ENCODE results near the gene TMEM203.

Gene TMEM203

GRCh38 chr9:137193771-137194170 lies 11.7 kb downstream of the TMEM203 start:
- no peak for DNase-seq

- no peak for DNase-seq
These were observed 12.6 kb downstream of the TMEM203 start for GRCh38 chr9:137192859-137193258.

DNA sequence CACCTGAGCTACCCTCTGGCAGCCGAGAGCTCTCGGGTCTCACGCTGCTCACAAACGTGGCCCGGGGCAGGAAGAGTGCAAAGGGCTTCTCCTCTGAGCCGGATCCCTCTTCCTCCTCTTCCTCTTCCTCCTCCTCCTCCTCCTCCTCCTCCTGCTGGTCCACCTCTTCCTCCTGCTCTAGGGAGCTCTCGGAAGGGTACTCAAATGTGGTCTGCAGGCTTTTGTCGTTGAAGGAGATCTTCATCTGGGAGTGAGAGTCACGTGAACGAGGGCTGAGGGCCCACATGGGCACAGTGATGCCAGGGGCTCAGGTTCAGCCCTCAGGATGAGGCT lies 13.0 kb downstream of the TMEM203 start:
- DNase-seq = no peak

DNA sequence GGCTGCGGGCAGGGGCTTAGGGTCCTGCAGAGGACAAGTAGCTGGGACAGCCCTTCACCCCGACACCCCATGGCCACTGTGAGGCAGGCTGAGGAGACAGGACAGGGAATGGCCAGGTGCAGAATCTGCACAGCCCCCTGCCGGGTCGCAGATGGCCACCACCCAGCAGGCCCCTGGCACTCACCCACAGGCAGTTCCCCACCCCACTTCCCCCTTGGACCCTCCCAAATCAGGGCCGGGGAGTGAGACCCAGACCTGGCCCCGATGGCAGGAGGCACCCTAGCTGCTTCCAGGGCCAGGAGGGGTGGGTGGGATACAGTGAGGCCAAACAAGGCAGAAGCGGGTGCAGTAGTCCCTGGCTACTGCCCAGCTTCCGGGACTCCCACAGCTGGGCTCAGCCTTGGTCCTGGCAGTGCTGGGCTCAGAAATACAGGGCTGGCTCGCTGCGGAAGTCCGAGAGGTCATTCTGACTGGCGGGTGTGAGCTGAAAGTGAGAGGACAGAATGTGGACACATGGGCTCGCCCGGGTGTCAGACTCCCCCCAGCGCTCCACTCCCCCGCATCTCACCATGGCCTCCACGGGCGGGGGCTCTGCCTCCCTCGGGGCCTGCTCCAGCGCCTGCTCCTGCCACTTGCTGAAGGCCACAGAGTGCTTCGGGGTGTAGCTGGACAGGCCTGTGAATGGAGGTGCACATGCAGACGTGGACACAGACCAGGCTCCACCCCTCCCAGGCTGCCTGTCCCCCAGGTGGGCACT lies 13.6 kb downstream of the TMEM203 start:
- no peak for DNase-seq

GRCh38 chr9:137191245-137191644 lies 14.2 kb downstream of the TMEM203 start:
- no peak for DNase-seq

DNA sequence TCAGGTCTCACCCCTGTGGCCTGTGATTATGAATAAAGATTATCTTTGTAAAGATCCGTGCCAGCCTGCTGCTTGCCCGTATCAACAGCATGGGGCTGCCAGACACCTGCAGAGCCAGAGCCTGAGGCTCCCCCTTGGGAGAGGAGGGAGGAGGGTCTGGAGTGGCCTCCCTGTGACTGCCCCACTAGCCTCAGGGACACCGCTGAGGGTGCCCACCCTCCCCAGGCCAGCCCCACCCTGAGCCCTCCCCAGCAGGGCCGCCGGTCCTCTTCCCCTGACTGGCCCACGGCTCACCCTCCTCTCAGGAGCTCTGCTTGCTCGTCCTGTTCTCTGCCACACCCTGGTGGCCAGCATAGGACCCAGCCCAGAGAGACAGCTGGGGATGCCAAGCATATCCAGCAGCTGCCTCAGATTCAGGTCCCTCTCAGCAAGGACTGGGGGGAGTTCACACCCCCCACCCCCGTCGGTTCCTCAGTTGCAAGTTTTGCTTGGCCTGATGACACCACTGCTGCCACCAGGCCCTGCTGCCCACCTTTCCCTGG lies 15.1 kb downstream of the TMEM203 start:
- DNase-seq = no peak

DNA sequence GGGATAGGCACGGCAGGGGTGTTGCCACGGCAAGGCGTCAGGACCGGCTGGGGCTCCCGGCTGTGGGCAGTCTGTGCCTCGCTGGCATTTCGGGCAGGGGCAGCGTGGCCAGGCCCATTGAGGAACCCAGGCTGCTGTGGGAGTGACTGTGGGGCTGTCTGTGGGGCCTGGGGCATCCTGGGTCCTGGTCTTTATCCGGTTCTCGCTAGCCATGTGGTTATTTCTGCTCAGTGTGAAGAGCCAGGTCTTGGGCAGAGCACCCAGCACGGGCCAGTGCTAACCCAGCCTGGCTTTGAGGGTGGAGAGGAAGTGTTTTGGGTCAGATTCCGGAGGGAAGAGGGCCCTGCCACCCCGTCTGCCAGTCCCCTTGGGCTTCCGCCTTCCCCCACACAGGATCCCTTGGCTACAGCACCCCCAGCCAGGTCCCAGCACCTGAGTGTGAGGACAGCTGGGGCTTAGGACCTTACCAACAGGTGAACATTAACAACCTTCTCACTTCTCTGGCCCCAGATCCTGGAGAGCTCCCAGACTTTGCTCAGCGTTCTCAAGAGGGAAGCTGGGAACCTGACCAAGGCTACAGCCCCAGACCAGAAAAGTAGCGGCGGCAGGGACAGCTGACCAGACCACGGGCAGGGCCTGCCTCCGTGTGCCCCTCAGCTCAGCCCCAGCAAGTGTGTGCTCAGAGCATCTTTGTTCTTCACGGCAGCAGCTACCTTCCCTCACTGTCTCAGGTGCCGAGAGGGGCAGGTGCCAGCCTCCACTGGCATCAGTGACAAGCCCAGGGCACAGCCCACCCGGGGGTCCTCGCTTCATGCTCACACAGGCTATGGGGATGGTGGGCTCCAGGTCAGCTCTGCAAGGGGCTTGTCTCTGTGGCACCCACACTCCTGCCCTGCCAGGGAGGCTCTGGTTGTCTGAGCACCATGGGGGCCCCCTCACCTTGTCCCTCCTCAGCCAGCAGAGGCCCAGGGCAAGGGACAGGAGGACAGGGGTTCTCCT lies 15.9 kb downstream of the TMEM203 start:
- no peak for DNase-seq

GRCh38 chr9:137188490-137189296 lies 16.8 kb downstream of the TMEM203 start, which contains the start of the genes ANAPC2 and SSNA1:
Gene ANAPC2, minus strand, starts transcription at chr9:137188560. Its CDS starts 28 bp downstream, at chr9:137188532.
Gene SSNA1, plus strand, starts transcription at chr9:137188676. Its CDS starts 51 bp downstream, at chr9:137188727.
- peak; percentile 79 for DNase-seq

GRCh38 chr9:137188086-137188489 lies 17.4 kb downstream of the TMEM203 start:
- DNase-seq = no peak

- DNase-seq = no peak
These were observed 18.1 kb downstream of the TMEM203 start for GRCh38 chr9:137187386-137187785.

GRCh38 chr9:137186385-137186784 lies 19.1 kb downstream of the TMEM203 start:
- no peak for DNase-seq

GRCh38 chr9:137185921-137186320 lies 19.5 kb downstream of the TMEM203 start:
- DNase-seq = no peak

DNA sequence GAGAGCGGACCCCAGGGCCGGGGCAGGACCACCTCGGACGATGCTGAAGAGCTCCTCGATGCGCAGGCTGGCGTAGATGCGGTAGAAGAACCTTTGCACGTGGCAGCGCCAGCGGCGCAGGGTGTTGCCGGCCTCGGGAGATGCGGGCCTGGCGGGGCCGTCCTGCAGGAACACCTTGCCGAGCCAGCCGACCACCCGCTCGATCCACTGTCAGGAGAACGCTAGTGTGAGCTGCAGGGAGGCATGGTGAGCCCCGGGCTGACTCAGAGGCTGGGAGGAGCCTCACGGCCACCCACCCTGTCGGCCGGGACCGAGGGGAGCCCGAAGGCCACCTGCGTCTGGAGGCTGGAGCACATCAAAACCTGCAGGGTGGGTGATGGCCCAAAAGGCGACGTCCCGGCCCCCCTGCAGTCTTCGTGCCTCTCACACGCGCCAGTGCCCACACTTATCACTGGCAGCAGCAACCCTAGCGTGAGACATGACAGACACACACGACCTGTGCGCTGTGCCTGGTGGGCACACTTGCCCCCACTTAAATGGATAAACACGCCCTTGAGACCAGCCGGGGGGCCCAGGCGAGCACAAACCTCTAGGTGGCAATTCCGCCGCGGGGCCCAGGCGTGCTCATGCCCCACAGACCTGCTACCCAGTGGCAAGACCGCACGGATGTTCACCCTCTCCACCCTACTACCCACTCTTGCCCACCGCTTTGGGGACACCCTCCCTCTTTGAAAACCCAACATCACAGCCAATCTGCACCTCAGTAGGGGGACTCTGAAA lies 20.4 kb downstream of the TMEM203 start:
- DNase-seq = no peak

GRCh38 chr9:137183980-137184595 lies 21.4 kb downstream of the TMEM203 start:
- no peak for DNase-seq

DNA sequence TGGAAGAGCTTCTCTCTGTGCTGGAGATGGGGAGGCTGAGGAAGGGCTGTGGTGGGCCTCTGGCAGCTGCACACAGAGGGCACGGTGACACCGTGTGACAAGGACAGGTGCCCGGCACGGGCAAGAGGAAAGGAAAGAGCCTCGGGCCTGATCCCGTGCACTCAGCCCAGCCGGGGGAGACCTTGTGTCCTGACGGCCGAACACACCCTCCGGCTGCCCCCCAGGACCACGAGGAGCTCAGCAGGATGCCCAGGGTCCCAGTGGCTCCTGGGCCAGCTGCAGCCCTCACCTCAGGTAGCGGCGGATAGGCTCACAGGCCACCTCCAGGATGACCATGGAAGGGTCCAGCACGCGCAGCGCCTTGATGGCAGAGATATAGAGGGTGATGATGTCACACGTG lies 22.6 kb downstream of the TMEM203 start:
- no peak for DNase-seq

DNA sequence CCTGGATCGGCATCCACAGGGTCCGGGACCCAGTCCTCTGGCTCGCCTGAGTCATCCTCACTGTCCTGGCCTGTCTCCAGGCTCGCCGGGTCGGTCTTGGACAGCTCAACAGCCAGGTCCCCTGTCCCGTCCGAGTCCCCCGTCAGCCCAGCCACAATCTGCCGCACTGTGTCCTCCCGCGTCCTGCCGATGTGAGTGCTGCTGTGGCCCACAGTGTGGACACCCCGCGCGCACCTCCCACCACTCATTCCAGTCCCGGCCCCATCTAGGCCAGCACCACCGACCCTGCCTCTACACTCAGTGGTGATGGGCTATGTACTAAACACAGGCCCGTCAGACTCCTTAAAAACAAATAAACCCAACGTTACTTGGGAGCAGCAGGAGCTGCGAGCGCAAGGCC lies 23.8 kb downstream of the TMEM203 start:
- no peak for DNase-seq

GRCh38 chr9:137180491-137180890 lies 25.0 kb downstream of the TMEM203 start:
- DNase-seq = no peak

- no peak for DNase-seq
These were observed 25.7 kb downstream of the TMEM203 start for GRCh38 chr9:137179761-137180160.

- DNase-seq = no peak
These were observed 26.4 kb downstream of the TMEM203 start for GRCh38 chr9:137178939-137179630.

GRCh38 chr9:137178201-137178938 lies 27.1 kb downstream of the TMEM203 start:
- DNase-seq = no peak
